Breast epithelium (tissue), 3 donors: ENCODE data around the gene MOGAT1.

Experiments used
- POLR2A ChIP-seq: fragments of 450-650 bp; IDR thresholded peaks from one replicate; pipeline ENCODE4 v1.6.1; 2016; ENCODE audit warnings: antibody characterized with exemption, mild to moderate bottlenecking, moderate library complexity
- POLR2AphosphoS5 ChIP-seq, 3 donors: sonication (generic); formaldehyde crosslinking; IDR thresholded peaks; one replicate each; pipeline ENCODE4 v1.6.1; 2017; ENCODE audit warnings: antibody characterized with exemption in 3 of 3
- TF ChIP-seq, protein P1 (sequence below), 3 donors: fragments of 450-650 bp; IDR thresholded peaks; one replicate each; pipeline ENCODE4 v1.5.1; 2016 to 2017; ENCODE audit warnings: antibody characterized with exemption in 3 of 3, mild to moderate bottlenecking in 3 of 3, moderate library complexity in 3 of 3

DNA sequence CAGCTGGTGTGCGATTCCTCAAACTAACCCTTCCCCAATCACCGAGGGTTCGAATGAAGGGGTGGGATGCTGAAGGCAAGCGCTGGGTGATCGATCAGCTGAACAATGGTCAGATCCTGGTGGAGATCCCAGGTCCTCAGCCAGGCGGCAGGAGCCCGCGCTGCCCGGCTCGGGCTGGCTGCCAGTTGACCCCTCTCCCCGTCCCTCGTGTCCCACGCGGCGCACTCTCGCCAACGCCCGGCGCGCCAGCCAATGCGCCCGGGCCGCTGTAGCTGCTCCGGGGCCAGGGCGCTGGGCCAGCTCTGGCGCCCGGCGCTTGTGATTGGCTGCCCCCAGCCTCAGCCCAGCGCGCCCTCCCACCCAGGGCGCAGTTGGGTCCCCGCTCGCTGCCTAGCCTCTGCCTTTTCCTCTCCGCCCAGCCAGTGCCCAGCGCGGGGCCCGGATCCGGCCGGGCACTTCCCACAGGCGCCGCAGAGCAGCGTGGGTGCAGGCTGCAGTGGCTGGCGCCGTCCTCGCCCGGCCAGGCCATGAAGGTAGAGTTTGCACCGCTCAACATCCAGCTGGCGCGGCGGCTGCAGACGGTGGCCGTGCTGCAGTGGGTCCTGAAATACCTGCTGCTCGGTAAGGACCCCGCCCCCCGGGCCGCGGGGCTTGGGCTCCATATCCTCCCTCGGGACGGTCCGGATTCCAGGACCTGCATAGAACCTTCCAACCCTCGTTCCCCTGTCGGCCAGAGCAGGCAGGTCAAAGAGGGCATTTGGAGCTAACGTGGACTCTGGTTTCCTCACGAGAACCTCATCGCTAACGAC lies at the start of gene MOGAT1:
- no peak for TF ChIP-seq POLR2AphosphoS5 (IDR thresholded peaks at IDR 0.05)
- TF ChIP-seq, protein P1, sequence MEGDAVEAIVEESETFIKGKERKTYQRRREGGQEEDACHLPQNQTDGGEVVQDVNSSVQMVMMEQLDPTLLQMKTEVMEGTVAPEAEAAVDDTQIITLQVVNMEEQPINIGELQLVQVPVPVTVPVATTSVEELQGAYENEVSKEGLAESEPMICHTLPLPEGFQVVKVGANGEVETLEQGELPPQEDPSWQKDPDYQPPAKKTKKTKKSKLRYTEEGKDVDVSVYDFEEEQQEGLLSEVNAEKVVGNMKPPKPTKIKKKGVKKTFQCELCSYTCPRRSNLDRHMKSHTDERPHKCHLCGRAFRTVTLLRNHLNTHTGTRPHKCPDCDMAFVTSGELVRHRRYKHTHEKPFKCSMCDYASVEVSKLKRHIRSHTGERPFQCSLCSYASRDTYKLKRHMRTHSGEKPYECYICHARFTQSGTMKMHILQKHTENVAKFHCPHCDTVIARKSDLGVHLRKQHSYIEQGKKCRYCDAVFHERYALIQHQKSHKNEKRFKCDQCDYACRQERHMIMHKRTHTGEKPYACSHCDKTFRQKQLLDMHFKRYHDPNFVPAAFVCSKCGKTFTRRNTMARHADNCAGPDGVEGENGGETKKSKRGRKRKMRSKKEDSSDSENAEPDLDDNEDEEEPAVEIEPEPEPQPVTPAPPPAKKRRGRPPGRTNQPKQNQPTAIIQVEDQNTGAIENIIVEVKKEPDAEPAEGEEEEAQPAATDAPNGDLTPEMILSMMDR (IDR thresholded peaks at IDR 0.05) = no peak
- no peak for TF ChIP-seq POLR2A
